Liver (tissue), 9 donors: ENCODE results near the gene CUBN. TPM values are rescaled to one million over a fixed set of nuclear protein-coding genes. Genes with fewer than 3 reads are reported as not detected.

Experiments
- DNase-seq: peaks from one replicate; pipeline ENCODE4 v3.0.0-alpha.2; 2017; ENCODE audit warnings: low spot score
- H3K27ac ChIP-seq, 2 donors: one replicate each; pipeline ENCODE4 v1.7.0; 2013; ENCODE audit warnings: inconsistent platforms in 2 of 2, low read length in 2 of 2, control low read depth in 1 of 2, low read depth in 1 of 2, mild to moderate bottlenecking in 1 of 2
- H3K27me3 ChIP-seq, 4 donors: one replicate each; pipeline versions ENCODE4 v1.6.1 to v1.7.0; 2013; ENCODE audit warnings: low read length in 3 of 4, inconsistent platforms in 1 of 4, mild to moderate bottlenecking in 1 of 4, moderate library complexity in 1 of 4; ENCODE audit not compliant: control insufficient read depth in 4 of 4, insufficient read depth in 4 of 4
- H3K36me3 ChIP-seq, 4 donors: one replicate each; pipeline versions ENCODE4 v1.6.1 to v1.7.0; 2013; ENCODE audit warnings: low read length in 3 of 4, mild to moderate bottlenecking in 3 of 4, low read depth in 1 of 4, moderate library complexity in 1 of 4; ENCODE audit not compliant: control insufficient read depth in 4 of 4, insufficient read depth in 3 of 4
- H3K4me1 ChIP-seq, 4 donors: one replicate each; pipeline versions ENCODE4 v1.6.1 to v1.7.0; 2013; ENCODE audit warnings: low read length in 3 of 4, mild to moderate bottlenecking in 3 of 4, moderate library complexity in 1 of 4; ENCODE audit not compliant: control insufficient read depth in 4 of 4, insufficient read depth in 4 of 4
- H3K4me3 ChIP-seq, 3 donors: one replicate each; pipeline versions ENCODE4 v1.6.1 to v1.7.0; 2013; ENCODE audit warnings: low read length in 3 of 3, control low read depth in 1 of 3, low read depth in 1 of 3, mild to moderate bottlenecking in 1 of 3
- H3K9ac ChIP-seq, 2 donors: one replicate each; pipeline ENCODE4 v1.7.0; 2013; ENCODE audit warnings: low read length in 2 of 2, mild to moderate bottlenecking in 2 of 2, moderate library complexity in 2 of 2, control low read depth in 1 of 2, low read depth in 1 of 2
- H3K9me3 ChIP-seq, 4 donors: one replicate each; pipeline versions ENCODE4 v1.6.1 to v1.7.0; 2013; ENCODE audit warnings: low read length in 3 of 4; ENCODE audit not compliant: control insufficient read depth in 4 of 4
- EGR1 ChIP-seq, 2 donors: IDR thresholded peaks; 2 replicates each; pipeline ENCODE4 v1.6.1; 2016 to 2018; ENCODE audit warnings: antibody characterized with exemption in 2 of 2, low read depth in 2 of 2
- FOXA1 ChIP-seq: IDR thresholded peaks from 2 replicates; pipeline ENCODE4 v1.6.1; 2016; ENCODE audit warnings: antibody characterized with exemption
- FOXA2 ChIP-seq: IDR thresholded peaks from 2 replicates; pipeline ENCODE4 v1.6.1; 2016; ENCODE audit warnings: antibody characterized with exemption
- GABPA ChIP-seq, 2 donors: IDR thresholded peaks in 1 of 2; conservative IDR thresholded peaks in 1 of 2; 2 replicates each; pipeline ENCODE4 v1.6.1; 2016; ENCODE audit warnings: antibody characterized with exemption in 2 of 2, mild to moderate bottlenecking in 1 of 2, moderate library complexity in 1 of 2
- HNF4A ChIP-seq, 2 donors: conservative IDR thresholded peaks; 2 replicates each; pipeline ENCODE4 v1.6.1; 2016; ENCODE audit warnings: antibody characterized with exemption in 2 of 2, mild to moderate bottlenecking in 2 of 2
- HNF4G ChIP-seq: IDR thresholded peaks from 2 replicates; pipeline ENCODE4 v1.6.1; 2016; ENCODE audit warnings: antibody characterized with exemption
- NR2F2 ChIP-seq: IDR thresholded peaks from 2 replicates; pipeline ENCODE4 v1.6.1; 2016; ENCODE audit warnings: antibody characterized with exemption
- RAD21 ChIP-seq, 2 donors: IDR thresholded peaks; 2 replicates each; pipeline ENCODE4 v1.6.1; 2016; ENCODE audit warnings: antibody characterized with exemption in 2 of 2, mild to moderate bottlenecking in 2 of 2
- RXRA ChIP-seq, 2 donors: IDR thresholded peaks; 2 replicates each; pipeline ENCODE4 v1.6.1; 2017 to 2018; ENCODE audit warnings: antibody characterized with exemption in 2 of 2, mild to moderate bottlenecking in 1 of 2
- SP1 ChIP-seq: IDR thresholded peaks from 2 replicates; pipeline ENCODE4 v1.6.1; 2018; ENCODE audit warnings: antibody characterized with exemption, mild to moderate bottlenecking
- TAF1 ChIP-seq: conservative IDR thresholded peaks from 2 replicates; pipeline ENCODE4 v1.6.1; 2016; ENCODE audit warnings: antibody characterized with exemption, mild to moderate bottlenecking
- YY1 ChIP-seq: IDR thresholded peaks from 2 replicates; pipeline ENCODE4 v1.6.1; 2016; ENCODE audit warnings: antibody characterized with exemption, mild to moderate bottlenecking
- WGBS: extraction: QIAGEN DNeasy Blood & Tissue Kit; methylation state at CpG from one replicate; pipeline ENCODE4 v1.1.7; 2013; 5-methylcytosine and 5-hydroxymethylcytosine counted together
- polyA plus RNA-seq, 2 donors: library from polyadenylated mRNA; stranded (reverse) in 1 of 2; unstranded in 1 of 2; fragments of 200-250 nt in 1 of 2; fragments of >200 nt in 1 of 2; fragmentation: Nextera tagmentation in 1 of 2; extraction: Ambion mirVana in 1 of 2; gene quantifications; one replicate each; pipeline versions ENCODE4 v1.2.1 to v1.2.3, GENCODE V29; 2013 to 2015
- total RNA-seq, 2 donors: library from RNA; depleted of rRNA; stranded (reverse); fragments of >200 nt; gene quantifications; one replicate each; pipeline ENCODE4 v1.2.3, GENCODE V29; 2014
- TF ChIP-seq, protein P1 (sequence below): IDR thresholded peaks from 2 replicates; pipeline ENCODE4 v1.6.1; 2016; ENCODE audit warnings: antibody characterized with exemption
- TF ChIP-seq, protein P2 (sequence below): IDR thresholded peaks from 2 replicates; pipeline ENCODE4 v1.6.1; 2016; ENCODE audit warnings: antibody characterized with exemption
- TF ChIP-seq, protein P3 (sequence below): fragments of 150-350 bp; IDR thresholded peaks from 2 replicates; pipeline ENCODE4 v1.5.1; 2017; ENCODE audit warnings: improper control_type of control experiment, low read depth, low read length; ENCODE audit not compliant: missing input control
- TF ChIP-seq, protein P4 (sequence below): IDR thresholded peaks from 2 replicates; pipeline ENCODE4 v1.6.1; 2016; ENCODE audit warnings: antibody characterized with exemption, mild to moderate bottlenecking
- donor health status: healthy.
- donor health status: healthy.
- donor health status: healthy.
- donor health status: healthy.
- donor health status: healthy.

The CUBN gene
- total and polyA plus RNA-seq, 4 donors: 0.01 to 0.67 (median 0.30) TPM

DNA sequence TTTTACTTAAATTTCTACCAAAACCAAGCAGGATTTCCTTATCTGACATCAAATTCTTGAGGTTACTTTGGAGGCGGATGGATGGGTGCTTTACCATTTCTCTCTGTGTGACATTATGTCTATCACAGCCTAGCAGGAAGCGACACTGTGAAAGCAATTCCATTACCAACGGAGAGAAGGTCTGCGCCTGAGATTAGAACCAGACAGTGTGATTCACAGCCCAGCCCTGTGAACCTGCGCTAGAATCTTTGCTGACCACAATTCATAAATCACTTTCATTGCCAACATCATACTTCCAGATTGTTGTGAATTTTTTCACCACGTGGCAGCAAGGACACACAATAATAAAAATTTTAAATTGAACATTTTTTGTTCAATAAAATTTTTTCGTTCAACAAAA is 126.5 kb downstream of the CUBN start (continued):
- TF ChIP-seq, protein P1, sequence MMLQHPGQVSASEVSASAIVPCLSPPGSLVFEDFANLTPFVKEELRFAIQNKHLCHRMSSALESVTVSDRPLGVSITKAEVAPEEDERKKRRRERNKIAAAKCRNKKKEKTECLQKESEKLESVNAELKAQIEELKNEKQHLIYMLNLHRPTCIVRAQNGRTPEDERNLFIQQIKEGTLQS: no peak
- TF ChIP-seq GABPA (IDR thresholded peaks at IDR 0.05 in 1 of 2, conservative IDR thresholded peaks at IDR 0.05 in 1 of 2) (no peak), EGR1 (IDR thresholded peaks at IDR 0.05; ENCODE audit: low read depth in 2 of 2) (no peak)

DNA sequence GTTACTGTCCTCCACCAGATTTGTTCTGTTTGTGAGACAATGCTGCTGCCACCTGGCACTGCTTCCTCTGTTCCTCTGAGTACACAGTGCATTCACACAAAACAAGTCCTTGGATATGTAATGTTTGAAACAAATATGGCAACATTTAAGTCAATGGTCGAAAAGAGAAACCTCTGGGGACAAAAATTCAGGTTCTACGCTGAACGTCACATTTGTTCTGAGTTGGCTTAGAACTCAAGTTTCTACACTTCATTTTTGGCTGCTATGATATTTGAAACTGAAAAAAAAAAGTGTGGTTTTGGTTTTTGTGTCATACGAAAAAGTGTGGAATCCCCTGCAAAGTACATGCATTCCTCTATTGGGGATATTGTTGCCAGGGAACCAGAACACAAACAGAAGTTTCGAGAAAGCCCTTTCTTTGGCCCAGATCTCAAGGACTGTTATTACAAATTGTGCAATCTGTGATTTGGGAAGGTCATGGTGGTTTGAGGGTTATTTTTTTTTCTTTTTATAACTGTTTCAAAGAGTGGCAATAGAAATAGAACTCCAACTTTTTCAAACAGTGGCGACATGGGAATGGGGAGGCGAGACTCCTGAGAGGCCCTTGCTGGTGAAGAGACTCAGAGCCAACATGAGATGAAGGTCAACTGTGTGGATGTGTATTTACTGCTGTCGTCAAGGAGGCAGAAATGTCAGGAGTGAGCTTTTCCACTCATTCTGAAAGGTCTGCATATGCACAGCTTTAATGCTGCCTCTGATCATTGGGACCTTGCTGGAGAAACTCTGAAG is 127.5 kb downstream of the CUBN start:
- H3K9me3 ChIP-seq: no peaks in the 10 kb centered on the region
- H3K36me3 ChIP-seq: no peaks in the 10 kb centered on the region
- H3K27ac ChIP-seq: peak overlapping the region in 1 of 2 donors; percentile 57
- no peaks in the 10 kb centered on the region for H3K27me3 ChIP-seq
- no peak overlapping the region for H3K9ac ChIP-seq
- 62% methylated on average over 8 of the region's 8 CpGs for WGBS
- no peaks in the 10 kb centered on the region for H3K4me1 ChIP-seq
- no peak overlapping the region for H3K4me3 ChIP-seq
- TF ChIP-seq NR2F2 (peak; percentile 75), RXRA (IDR thresholded peaks at IDR 0.05) (no peak), SP1 (peak; percentile 16)
- no peak for DNase-seq

DNA sequence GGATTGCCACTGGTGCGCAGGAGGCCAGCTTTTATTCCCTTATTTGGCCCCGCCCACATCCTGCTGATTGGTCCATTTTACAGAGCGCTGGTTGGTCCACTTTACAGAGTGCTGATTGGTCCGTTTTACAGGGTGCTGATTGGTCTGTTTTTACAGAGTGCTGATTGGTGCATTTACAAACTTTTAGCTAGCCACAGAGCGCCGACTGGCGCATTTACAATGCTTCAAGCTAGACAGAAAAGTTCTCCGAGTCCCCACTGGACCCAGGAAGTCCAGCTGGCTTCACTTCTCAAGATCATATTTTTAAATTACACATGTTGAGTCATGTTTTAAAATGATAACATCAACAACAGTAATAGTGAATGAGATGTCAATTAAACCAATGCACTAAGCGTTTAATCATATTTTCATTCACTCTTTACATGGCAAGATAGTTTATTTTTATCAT is 128.3 kb downstream of the CUBN start:
- Histone ChIP-seq H3K9me3 (no peaks in the 10 kb centered on the region), H3K27ac (no peak overlapping the region), H3K36me3 (no peaks in the 10 kb centered on the region), H3K4me3 (no peak overlapping the region), H3K27me3 (no peaks in the 10 kb centered on the region), H3K9ac (no peak overlapping the region), H3K4me1 (peaks cover 0 to 2% (median 0%) of the 10 kb centered on the region in 4 donors)
- no peak for TF ChIP-seq RXRA (IDR thresholded peaks at IDR 0.05)
- no peak for TF ChIP-seq GABPA (IDR thresholded peaks at IDR 0.05 in 1 of 2, conservative IDR thresholded peaks at IDR 0.05 in 1 of 2)
- no peak for TF ChIP-seq NR2F2
- TF ChIP-seq, protein P2, sequence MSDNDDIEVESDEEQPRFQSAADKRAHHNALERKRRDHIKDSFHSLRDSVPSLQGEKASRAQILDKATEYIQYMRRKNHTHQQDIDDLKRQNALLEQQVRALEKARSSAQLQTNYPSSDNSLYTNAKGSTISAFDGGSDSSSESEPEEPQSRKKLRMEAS: no peak
- no peak for TF ChIP-seq SP1
- TF ChIP-seq HNF4A (conservative IDR thresholded peaks at IDR 0.05): no peak
- no peak for TF ChIP-seq FOXA2
- TF ChIP-seq TAF1: no peak
- no peak for TF ChIP-seq FOXA1
- no peak for TF ChIP-seq EGR1 (IDR thresholded peaks at IDR 0.05; ENCODE audit: low read depth in 2 of 2)
- no peak for TF ChIP-seq YY1
- TF ChIP-seq, protein P3, sequence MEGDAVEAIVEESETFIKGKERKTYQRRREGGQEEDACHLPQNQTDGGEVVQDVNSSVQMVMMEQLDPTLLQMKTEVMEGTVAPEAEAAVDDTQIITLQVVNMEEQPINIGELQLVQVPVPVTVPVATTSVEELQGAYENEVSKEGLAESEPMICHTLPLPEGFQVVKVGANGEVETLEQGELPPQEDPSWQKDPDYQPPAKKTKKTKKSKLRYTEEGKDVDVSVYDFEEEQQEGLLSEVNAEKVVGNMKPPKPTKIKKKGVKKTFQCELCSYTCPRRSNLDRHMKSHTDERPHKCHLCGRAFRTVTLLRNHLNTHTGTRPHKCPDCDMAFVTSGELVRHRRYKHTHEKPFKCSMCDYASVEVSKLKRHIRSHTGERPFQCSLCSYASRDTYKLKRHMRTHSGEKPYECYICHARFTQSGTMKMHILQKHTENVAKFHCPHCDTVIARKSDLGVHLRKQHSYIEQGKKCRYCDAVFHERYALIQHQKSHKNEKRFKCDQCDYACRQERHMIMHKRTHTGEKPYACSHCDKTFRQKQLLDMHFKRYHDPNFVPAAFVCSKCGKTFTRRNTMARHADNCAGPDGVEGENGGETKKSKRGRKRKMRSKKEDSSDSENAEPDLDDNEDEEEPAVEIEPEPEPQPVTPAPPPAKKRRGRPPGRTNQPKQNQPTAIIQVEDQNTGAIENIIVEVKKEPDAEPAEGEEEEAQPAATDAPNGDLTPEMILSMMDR: no peak
- TF ChIP-seq HNF4G: no peak
- TF ChIP-seq, protein P4, sequence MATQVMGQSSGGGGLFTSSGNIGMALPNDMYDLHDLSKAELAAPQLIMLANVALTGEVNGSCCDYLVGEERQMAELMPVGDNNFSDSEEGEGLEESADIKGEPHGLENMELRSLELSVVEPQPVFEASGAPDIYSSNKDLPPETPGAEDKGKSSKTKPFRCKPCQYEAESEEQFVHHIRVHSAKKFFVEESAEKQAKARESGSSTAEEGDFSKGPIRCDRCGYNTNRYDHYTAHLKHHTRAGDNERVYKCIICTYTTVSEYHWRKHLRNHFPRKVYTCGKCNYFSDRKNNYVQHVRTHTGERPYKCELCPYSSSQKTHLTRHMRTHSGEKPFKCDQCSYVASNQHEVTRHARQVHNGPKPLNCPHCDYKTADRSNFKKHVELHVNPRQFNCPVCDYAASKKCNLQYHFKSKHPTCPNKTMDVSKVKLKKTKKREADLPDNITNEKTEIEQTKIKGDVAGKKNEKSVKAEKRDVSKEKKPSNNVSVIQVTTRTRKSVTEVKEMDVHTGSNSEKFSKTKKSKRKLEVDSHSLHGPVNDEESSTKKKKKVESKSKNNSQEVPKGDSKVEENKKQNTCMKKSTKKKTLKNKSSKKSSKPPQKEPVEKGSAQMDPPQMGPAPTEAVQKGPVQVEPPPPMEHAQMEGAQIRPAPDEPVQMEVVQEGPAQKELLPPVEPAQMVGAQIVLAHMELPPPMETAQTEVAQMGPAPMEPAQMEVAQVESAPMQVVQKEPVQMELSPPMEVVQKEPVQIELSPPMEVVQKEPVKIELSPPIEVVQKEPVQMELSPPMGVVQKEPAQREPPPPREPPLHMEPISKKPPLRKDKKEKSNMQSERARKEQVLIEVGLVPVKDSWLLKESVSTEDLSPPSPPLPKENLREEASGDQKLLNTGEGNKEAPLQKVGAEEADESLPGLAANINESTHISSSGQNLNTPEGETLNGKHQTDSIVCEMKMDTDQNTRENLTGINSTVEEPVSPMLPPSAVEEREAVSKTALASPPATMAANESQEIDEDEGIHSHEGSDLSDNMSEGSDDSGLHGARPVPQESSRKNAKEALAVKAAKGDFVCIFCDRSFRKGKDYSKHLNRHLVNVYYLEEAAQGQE: no peak
- no peak for TF ChIP-seq RAD21 (IDR thresholded peaks at IDR 0.05)
- DNase-seq: no peak
- WGBS: 88% methylated on average over 9 of the region's 9 CpGs
